IMR-90 (cell line): ENCODE results near the gene CSN1S1. TPM values are rescaled to one million over a fixed set of nuclear protein-coding genes. Genes with fewer than 3 reads are reported as not detected.

ENCODE experiments used
- ATAC-seq: fragments of 200-7000 bp; cut with Tn5 transposase; 2 replicates; pipeline ENCODE4 v1.9.1; 2020; ENCODE audit warnings: low read depth, mild to moderate bottlenecking, moderate library complexity
- BruUV-seq: library from RNA; stranded (reverse); fragments of 400-500 nt; replicated peaks from 2 replicates; lab custom pipeline; 2021; lab: Mats Ljungman, UMichigan
- CTCF ChIA-PET: fragments of 300-600 bp; formaldehyde crosslinking; extraction: SDS; loops from one replicate; lab custom pipeline; 2021; ENCODE audit warnings: antibody characterized with exemption; lab: Yijun Ruan, JAX
- POLR2A ChIA-PET: fragments of 300-600 bp; sonication (Branson Sonifier 250); formaldehyde crosslinking; loops from one replicate; lab custom pipeline; 2022; ENCODE audit warnings: antibody characterized with exemption; ENCODE audit not compliant: unreplicated experiment; lab: Charles Lee
- DNase-seq: peaks from one replicate; pipeline ENCODE4 v3.0.0; 2013
- H2AFZ ChIP-seq: replicated peaks from 2 replicates; pipeline ENCODE3; 2013; ENCODE audit warnings: low read length, mild to moderate bottlenecking; ENCODE audit not compliant: poor library complexity
- H2AK5ac ChIP-seq: 2 replicates; pipeline ENCODE4 v1.6.1; 2013; ENCODE audit warnings: low read depth, low read length, inconsistent platforms
- H2AK9ac ChIP-seq: replicated peaks from 2 replicates; pipeline ENCODE3; 2013; ENCODE audit warnings: mild to moderate bottlenecking, low read depth, low read length, moderate library complexity; ENCODE audit not compliant: poor library complexity
- H2BK120ac ChIP-seq: 2 replicates; pipeline ENCODE4 v1.6.1; 2013; ENCODE audit warnings: low read depth, low read length, inconsistent platforms
- H2BK15ac ChIP-seq: 3 replicates; pipeline ENCODE4 v1.6.1; 2013; ENCODE audit warnings: low read depth, low read length, inconsistent platforms
- H2BK20ac ChIP-seq: 2 replicates; pipeline ENCODE4 v1.6.1; 2013; ENCODE audit warnings: low read depth, mild to moderate bottlenecking, inconsistent platforms, low read length, moderate library complexity
- H2BK5ac ChIP-seq: 2 replicates; pipeline ENCODE4 v1.6.1; 2013; ENCODE audit warnings: mild to moderate bottlenecking, low read depth, low read length, inconsistent platforms; ENCODE audit not compliant: poor library complexity, severe bottlenecking
- H3K14ac ChIP-seq: replicated peaks from 2 replicates; pipeline ENCODE4 v1.6.1; 2013; ENCODE audit warnings: low read depth, low read length, inconsistent platforms
- H3K18ac ChIP-seq: 2 replicates; pipeline ENCODE4 v1.6.1; 2013; ENCODE audit warnings: low read depth, low read length, control low read depth
- H3K23ac ChIP-seq: 2 replicates; pipeline ENCODE4 v1.6.1; 2013; ENCODE audit warnings: low read depth, low read length, inconsistent platforms
- H3K27ac ChIP-seq: 2 replicates; pipeline ENCODE4 v1.5.1; 2013; ENCODE audit warnings: mild to moderate bottlenecking, control low read depth, low read length; ENCODE audit not compliant: insufficient read depth
- H3K27me3 ChIP-seq: 2 replicates; pipeline ENCODE4 v1.6.1; 2013; ENCODE audit warnings: low read length; ENCODE audit not compliant: control insufficient read depth, insufficient read depth
- H3K36me3 ChIP-seq: 2 replicates; pipeline ENCODE4 v1.6.1; 2013; ENCODE audit warnings: low read length, mixed read lengths; ENCODE audit not compliant: control insufficient read depth, insufficient read depth
- H3K4ac ChIP-seq: 2 replicates; pipeline ENCODE4 v1.6.1; 2013; ENCODE audit warnings: low read depth, low read length, inconsistent platforms
- H3K4me1 ChIP-seq: 2 replicates; pipeline ENCODE4 v1.6.1; 2013; ENCODE audit warnings: low read length, mixed read lengths; ENCODE audit not compliant: control insufficient read depth, insufficient read depth
- H3K4me2 ChIP-seq: 2 replicates; pipeline ENCODE4 v1.6.1; 2013; ENCODE audit warnings: low read depth, mild to moderate bottlenecking, control low read depth, low read length, moderate library complexity
- H3K4me3 ChIP-seq: 2 replicates; pipeline ENCODE4 v1.5.1; 2013; ENCODE audit warnings: low read depth, mild to moderate bottlenecking, control low read depth, low read length, moderate library complexity; ENCODE audit not compliant: insufficient read depth
- H3K56ac ChIP-seq: 2 replicates; pipeline ENCODE4 v1.6.1; 2013; ENCODE audit warnings: low read length, inconsistent platforms; ENCODE audit not compliant: insufficient read depth; ENCODE audit errors: extremely low read depth
- H3K79me1 ChIP-seq, 2 experiments: 2 replicates each; pipeline ENCODE4 v1.6.1; 2013; ENCODE audit warnings: low read length in 2 of 2, inconsistent platforms in 1 of 2, low read depth in 1 of 2
- H3K9ac ChIP-seq: 2 replicates; pipeline ENCODE4 v1.6.1; 2013; ENCODE audit warnings: low read depth, low read length, control low read depth
- H3K9me1 ChIP-seq: 2 replicates; pipeline ENCODE4 v1.6.1; 2013; ENCODE audit warnings: low read length, inconsistent platforms; ENCODE audit not compliant: insufficient read depth
- H3K9me3 ChIP-seq: 2 replicates; pipeline ENCODE4 v1.6.1; 2013; ENCODE audit warnings: low read length; ENCODE audit not compliant: control insufficient read depth, insufficient read depth
- H4K20me1 ChIP-seq: 2 replicates; pipeline ENCODE4 v1.6.1; 2013; ENCODE audit warnings: low read length, inconsistent platforms; ENCODE audit not compliant: insufficient read depth
- H4K5ac ChIP-seq: 2 replicates; pipeline ENCODE4 v1.6.1; 2013; ENCODE audit warnings: mild to moderate bottlenecking, low read depth, low read length, control low read depth
- H4K8ac ChIP-seq, 2 experiments: 2 replicates each; pipeline ENCODE4 v1.6.1; 2013; ENCODE audit warnings: low read depth in 2 of 2, low read length in 2 of 2, control low read depth in 1 of 2, inconsistent platforms in 1 of 2
- H4K91ac ChIP-seq: 2 replicates; pipeline ENCODE4 v1.6.1; 2013; ENCODE audit warnings: low read depth, low read length, inconsistent platforms; ENCODE audit not compliant: insufficient read depth
- CHD1 ChIP-seq: IDR thresholded peaks from 2 replicates; pipeline ENCODE4 v1.6.1; 2012; ENCODE audit warnings: low read depth, low read length, improper control_type of control experiment
- MXI1 ChIP-seq: IDR thresholded peaks from 2 replicates; pipeline ENCODE4 v1.6.1; 2012; ENCODE audit warnings: low read depth, mild to moderate bottlenecking, low read length, moderate library complexity, borderline replicate concordance
- POLR2A ChIP-seq: IDR thresholded peaks from 2 replicates; pipeline ENCODE4 v1.6.1; 2012; ENCODE audit warnings: mild to moderate bottlenecking, low read depth, low read length
- SMC3 ChIP-seq: fragments of 150-350 bp; IDR thresholded peaks from 2 replicates; pipeline ENCODE4 v1.6.1; 2016; ENCODE audit warnings: low read depth, mild to moderate bottlenecking, antibody characterized with exemption, low read length, moderate library complexity
- dilution Hi-C: fragments of 300-500 bp; cut with HindIII; formaldehyde crosslinking; loops from one replicate; pipeline ENCODE4 v1.14.3; 2018; ENCODE audit warnings: low sequenced_read_pairs; ENCODE audit not compliant: unreplicated experiment
- in situ Hi-C: fragments of 300-500 bp; cut with MboI; formaldehyde crosslinking; loops from 3 replicates; pipeline ENCODE4 v1.14.3; 2019; ENCODE audit warnings: low sequenced_read_pairs, inconsistent platforms, mixed read lengths
- intact Hi-C: fragments of 100-400 bp; cut with micrococcal nuclease; formaldehyde crosslinking; loops from 2 replicates; pipeline ENCODE4 v1.10.0; 2022
- polyA plus RNA-seq, 3 experiments: library from polyadenylated mRNA; depleted of rRNA; stranded (reverse); fragments of >200 nt; gene quantifications; 2 replicates each; pipeline ENCODE4 v1.2.3, GENCODE V29; 2012; ENCODE audit warnings: low replicate concordance in 1 of 3
- total RNA-seq: library from RNA; depleted of rRNA; stranded (reverse); fragments of >200 nt; gene quantifications from 2 replicates; pipeline ENCODE4 v1.2.3, GENCODE V29; 2012

Gene CSN1S1
- total and polyA plus RNA-seq, 2 of the 4 experiments (the other 2 are of a cell fraction) = not detected

- no peak overlapping the region for H3K23ac ChIP-seq
- H3K27ac ChIP-seq = no peak overlapping the region
- H3K9me1 ChIP-seq = no peaks in the 10 kb centered on the region
- no peaks in the 10 kb centered on the region for H3K36me3 ChIP-seq
- H3K27me3 ChIP-seq = no peaks in the 10 kb centered on the region
- no peak overlapping the region for H3K4me2 ChIP-seq
- ATAC-seq = no peak
- TF ChIP-seq SMC3 (no peak), CHD1 (no peak), POLR2A (no peak), MXI1 (no peak)
- no peak overlapping the region for H2AFZ ChIP-seq
- no peak overlapping the region for H2BK15ac ChIP-seq
- H4K8ac ChIP-seq = no peak overlapping the region
- no peak overlapping the region for H4K91ac ChIP-seq
- ChIA-PET CTCF (no interaction called here), POLR2A (no interaction called here)
- intact Hi-C loops = no loop called here
- no peaks in the 10 kb centered on the region for H3K79me1 ChIP-seq
- no peak overlapping the region for H3K4ac ChIP-seq
- DNase-seq = no peak
- no peak overlapping the region for H2BK5ac ChIP-seq
- BruUV-seq = no TSS peak
- no peak overlapping the region for H2AK5ac ChIP-seq
- H3K56ac ChIP-seq = no peak overlapping the region
- no peaks in the 10 kb centered on the region for H3K9me3 ChIP-seq
- H3K9ac ChIP-seq = no peak overlapping the region
- H3K18ac ChIP-seq = no peak overlapping the region
- in situ Hi-C loops = no loop called here
- no peak overlapping the region for H3K14ac ChIP-seq
- H4K5ac ChIP-seq = no peak overlapping the region
- H3K4me3 ChIP-seq = no peak overlapping the region
- no peak overlapping the region for H2AK9ac ChIP-seq
- no peak overlapping the region for H2BK20ac ChIP-seq
- no peaks in the 10 kb centered on the region for H3K4me1 ChIP-seq
- H2BK120ac ChIP-seq = no peak overlapping the region
- dilution Hi-C loops = no loop called here
- H4K20me1 ChIP-seq = no peaks in the 10 kb centered on the region
Observed at GRCh38 chr4:69936566-69936965, 5.7 kb downstream of the CSN1S1 start.
